Skeletal muscle cell (primary cell): Measurements from ENCODE around the gene MMRN2.
"Not testable (repeated sequence)": the region's sequence is repeated elsewhere in the genome, so short reads cannot be mapped to it uniquely, and the experiment has no call there.

Experiments
- DNase-seq: peaks from one replicate; pipeline ENCODE4 v3.0.0-alpha.2; 2010; ENCODE audit warnings: low read depth
- H3K4me3 ChIP-seq: 2 replicates; pipeline ENCODE4 v1.5.1; 2011; ENCODE audit warnings: low read depth, mild to moderate bottlenecking, control low read depth, low read length, moderate library complexity

Gene MMRN2, protein sequence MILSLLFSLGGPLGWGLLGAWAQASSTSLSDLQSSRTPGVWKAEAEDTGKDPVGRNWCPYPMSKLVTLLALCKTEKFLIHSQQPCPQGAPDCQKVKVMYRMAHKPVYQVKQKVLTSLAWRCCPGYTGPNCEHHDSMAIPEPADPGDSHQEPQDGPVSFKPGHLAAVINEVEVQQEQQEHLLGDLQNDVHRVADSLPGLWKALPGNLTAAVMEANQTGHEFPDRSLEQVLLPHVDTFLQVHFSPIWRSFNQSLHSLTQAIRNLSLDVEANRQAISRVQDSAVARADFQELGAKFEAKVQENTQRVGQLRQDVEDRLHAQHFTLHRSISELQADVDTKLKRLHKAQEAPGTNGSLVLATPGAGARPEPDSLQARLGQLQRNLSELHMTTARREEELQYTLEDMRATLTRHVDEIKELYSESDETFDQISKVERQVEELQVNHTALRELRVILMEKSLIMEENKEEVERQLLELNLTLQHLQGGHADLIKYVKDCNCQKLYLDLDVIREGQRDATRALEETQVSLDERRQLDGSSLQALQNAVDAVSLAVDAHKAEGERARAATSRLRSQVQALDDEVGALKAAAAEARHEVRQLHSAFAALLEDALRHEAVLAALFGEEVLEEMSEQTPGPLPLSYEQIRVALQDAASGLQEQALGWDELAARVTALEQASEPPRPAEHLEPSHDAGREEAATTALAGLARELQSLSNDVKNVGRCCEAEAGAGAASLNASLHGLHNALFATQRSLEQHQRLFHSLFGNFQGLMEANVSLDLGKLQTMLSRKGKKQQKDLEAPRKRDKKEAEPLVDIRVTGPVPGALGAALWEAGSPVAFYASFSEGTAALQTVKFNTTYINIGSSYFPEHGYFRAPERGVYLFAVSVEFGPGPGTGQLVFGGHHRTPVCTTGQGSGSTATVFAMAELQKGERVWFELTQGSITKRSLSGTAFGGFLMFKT

DNA sequence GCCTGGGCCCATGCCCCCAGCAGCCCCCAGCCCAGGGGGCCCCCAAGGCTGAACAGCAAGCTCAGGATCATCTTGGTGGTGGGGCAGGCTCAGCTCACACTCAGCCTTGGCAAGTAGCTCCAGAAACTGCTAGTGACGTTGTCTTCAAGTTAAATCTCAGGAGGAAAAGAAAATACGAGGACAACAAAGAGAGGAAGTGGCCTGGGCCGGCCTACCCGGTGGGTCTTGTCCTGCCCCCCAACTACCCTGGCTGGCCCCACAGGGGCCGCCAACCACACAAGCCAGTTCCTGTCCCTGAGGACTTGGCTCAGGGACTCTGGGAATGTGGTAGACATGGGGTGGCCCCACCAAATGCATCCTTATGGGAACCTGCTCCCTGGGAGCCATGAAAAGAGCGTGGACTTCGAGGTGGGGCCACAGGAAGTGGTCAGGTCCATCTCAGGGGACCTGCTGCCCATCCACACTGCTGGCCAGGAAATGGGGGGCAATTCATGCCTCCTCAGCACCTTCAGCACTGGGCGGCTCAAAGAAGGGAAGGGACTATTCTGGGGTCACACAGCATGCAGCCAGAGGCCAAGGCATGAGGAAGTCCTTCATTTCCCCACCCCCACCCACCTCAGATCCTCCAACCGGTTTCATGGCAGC lies at the start of gene MMRN2:
Gene MMRN2, minus strand, starts transcription at position 145 of the 645 bp plus-strand sequence. Its CDS starts 74 bp downstream, at position 71.
- DNase-seq, result no peak
- H3K4me3 ChIP-seq, result no peak within 1 kb of the TSS

DNA sequence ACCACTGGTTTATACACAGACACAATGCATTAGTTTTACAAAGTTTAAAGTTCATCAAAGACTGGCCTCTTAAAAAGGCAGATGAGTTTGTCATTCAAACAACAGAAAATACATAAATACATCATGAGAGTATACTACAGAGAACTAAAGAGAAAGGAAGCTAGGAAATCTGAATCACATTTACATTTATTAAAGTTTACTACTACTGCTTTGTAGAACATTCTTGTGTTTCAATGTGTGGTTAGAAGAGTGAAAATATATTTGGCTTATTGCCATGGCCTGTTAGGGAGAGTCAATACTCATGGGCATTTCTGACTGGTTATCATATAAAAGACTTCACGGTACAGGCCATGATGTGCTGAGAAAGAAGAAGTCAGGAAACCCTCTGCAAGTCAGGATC lies 49.7 kb upstream of the MMRN2 start:
- DNase-seq, H3K4me3 ChIP-seq: not testable (repeated sequence)

DNA sequence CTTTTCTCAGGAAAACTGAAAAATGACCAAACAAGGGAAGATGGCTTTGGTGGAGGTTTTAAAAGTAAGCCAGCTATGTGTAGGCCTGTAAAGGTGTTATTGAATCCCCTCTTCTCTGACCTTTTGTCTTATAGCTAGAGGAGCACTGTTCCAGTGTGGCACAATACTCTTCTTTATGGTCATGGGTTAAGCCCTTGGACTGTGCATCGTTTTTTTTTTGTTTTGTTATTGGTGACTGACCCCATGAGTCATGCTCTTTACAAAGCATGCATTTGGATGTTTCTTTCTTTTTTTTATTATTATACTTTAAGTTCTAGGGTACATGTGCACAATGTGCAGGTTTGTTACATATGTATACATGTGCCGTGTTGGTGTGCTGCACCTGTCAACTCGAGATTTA lies 43.1 kb upstream of the MMRN2 start:
- no peak for DNase-seq
- no peak overlapping the region for H3K4me3 ChIP-seq

DNA sequence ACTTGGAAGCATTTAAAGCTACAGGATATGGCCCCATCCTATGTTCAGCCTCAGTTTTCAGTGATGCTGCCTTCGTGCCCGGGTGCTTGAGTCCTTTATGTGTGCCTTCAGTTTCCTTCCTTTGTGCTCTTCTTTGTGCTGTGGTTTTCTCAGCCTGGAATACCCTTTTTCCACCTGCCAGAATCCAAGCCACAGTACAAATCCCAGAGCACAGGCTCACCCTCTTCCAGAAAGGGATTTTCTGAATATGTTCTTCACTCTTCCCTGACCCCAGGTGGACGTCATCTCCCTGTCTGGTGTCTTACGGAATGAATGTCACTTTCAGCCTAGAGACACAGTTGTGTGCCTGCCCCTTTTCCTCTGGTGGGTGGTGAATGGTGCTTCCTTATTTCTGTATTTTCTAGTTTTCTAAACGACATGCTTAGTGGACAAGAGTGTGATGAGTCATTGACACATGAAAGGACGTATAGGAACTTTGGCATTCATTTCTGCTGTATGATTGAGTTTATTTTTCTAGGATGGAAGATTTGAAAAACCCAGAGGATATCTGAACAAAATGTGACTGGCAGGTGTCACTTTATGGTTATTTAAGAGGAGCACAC lies 42.5 kb upstream of the MMRN2 start:
- H3K4me3 ChIP-seq, DNase-seq: not testable (repeated sequence)

DNA sequence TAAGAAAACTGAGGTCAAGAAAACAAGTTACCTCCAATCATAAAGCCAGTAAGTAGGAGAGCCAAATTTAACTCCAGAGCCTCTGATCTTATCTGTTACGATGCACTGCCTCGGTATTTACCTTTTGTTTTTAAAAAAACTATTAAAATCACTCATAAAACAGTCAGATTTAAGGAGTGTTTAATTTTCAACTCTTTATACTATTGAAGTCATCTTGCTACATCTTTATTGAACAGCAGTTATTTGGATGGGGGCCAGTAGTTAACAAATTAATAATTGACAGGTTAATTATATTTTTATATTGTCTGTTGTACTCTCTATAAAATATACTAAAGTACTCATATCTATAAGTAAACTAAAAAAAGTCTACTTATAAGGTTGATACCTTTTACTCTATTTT lies 35.5 kb upstream of the MMRN2 start:
- DNase-seq, result no peak
- no peak overlapping the region for H3K4me3 ChIP-seq

DNA sequence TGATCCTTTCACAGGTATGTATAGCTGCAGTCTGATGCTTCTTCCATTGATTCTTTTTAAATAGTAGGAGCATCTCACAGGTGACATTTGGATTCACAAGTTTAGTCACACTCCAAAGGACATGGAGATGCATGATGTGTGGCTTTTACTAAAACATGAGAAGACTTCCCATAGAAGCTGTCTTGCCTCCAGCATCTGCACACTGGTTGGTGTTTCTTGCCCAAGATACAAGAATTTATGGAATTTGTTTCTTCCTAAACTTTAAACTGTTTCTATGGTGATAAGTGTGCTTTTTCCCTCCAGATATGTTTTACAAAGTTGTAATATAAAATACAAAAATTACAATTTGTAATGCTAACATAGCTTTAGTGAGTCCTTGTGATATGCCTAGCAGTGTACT lies 35.0 kb upstream of the MMRN2 start:
- no peak overlapping the region for H3K4me3 ChIP-seq
- no peak for DNase-seq

DNA sequence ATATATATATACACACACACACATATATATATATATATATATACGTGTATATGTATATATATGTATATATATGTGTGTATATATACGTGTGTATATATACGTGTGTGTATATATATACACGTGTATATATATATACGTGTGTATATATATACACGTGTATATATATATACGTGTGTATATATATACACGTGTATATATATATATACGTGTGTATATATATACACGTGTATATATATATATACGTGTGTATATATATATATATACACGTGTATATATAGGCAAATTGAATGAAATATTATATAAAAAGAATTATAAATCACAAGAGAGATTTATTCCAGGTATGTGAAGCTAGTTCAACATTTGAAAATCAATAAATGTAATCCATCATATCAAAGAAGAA lies 33.9 kb upstream of the MMRN2 start:
- H3K4me3 ChIP-seq, DNase-seq: not testable (repeated sequence)

DNA sequence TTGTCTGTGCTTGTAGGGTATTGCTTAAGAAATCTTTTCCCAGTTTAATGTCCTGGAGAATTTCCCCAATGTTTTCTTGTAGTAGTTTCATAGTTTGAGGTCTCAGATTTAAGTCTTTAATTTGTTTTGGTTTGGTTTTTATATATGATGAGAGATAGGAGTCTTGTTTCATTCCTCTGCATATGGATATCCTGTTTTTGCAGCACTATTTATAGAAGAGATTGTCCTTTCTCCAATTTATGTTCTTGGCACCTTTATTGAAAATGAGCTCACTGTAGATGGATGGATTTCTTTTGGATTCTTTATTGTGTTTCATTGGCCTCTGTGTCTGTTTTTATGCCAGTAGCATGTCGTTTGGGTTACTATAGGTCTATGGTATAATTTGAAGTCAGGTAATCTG lies 31.1 kb upstream of the MMRN2 start:
- DNase-seq, result no peak
- H3K4me3 ChIP-seq, result no peak overlapping the region

DNA sequence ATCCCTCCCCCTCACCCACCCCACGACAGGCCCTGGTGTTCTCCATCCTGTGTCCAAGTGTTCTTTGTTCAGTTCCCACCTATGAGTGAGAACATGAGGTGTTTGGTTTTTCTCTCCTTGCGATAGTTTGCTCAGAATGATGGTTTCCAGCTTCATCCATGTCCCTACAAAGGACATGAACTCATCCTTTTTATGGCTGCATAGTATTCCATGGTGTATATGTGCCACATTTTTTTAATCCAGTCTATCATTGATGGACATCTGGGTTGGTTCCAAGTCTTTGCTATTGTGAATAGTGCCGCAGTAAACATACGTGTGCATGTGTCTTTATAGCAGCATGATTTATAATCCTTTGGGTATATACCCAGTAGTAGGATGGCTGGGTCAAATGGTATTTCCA lies 27.1 kb upstream of the MMRN2 start:
- H3K4me3 ChIP-seq, DNase-seq: not testable (repeated sequence)

DNA sequence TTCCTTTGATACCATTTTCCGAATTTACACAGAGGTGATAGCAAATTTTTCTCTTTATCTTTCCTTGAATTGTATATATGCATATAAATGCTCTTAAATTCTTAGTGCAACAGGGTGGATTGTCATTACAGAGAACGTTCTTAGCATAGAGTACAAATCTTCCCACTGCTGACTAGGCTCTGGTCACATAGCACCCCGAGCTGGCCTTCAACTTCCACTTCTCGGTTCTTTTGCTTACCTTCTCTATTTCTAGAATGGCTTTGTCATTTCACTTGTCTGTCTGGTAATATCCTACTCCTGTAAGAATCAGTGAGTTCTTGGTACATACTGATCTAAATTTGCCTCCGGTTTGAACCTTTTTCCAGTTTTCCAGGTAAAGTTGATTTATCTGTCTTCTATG lies 24.3 kb upstream of the MMRN2 start:
- DNase-seq, result no peak
- no peak overlapping the region for H3K4me3 ChIP-seq

DNA sequence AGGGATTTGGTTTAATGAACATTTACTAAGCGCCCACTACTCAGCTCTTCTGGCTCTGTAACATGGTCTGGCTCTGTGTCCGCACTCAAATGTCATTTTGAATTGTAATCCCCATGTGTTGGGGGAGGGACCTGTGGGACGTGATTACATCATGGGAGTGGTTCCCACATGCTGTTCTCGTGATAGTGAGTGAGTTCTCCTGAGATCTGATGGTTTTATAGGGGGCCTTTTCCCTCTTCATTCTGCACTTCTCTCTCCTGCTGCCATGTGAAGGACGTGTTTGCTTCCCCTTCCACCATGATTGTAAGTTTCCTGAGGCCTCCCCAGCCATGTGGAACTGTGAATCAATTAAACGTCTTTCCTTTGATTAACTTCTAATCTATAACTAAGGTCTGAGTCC lies 23.6 kb upstream of the MMRN2 start:
- not testable (repeated sequence) for DNase-seq, H3K4me3 ChIP-seq

DNA sequence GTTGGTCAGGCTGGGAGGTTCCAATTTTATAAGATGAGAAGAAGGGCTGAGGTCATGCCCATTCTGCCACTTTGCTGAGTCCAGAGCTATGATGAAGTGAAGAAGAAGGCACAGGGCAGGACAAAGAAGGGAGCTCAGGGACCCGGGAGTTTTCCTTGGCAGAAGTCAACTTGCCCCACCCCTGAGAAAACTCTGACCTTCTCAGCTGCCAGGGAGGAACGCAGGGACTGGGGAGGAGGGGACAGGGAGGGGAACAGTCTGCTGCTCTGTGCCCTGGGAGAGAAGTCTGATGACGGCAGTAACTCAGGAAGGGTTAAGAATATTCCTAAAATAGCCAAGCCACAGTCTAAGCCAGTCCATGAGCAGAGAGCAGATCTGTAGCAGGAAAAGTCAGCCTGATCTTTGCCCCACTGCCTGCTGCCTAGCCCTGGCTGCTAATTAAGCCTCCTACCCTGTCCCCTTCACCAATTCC lies 22.6 kb upstream of the MMRN2 start:
- no peak for DNase-seq
- no peak overlapping the region for H3K4me3 ChIP-seq

DNA sequence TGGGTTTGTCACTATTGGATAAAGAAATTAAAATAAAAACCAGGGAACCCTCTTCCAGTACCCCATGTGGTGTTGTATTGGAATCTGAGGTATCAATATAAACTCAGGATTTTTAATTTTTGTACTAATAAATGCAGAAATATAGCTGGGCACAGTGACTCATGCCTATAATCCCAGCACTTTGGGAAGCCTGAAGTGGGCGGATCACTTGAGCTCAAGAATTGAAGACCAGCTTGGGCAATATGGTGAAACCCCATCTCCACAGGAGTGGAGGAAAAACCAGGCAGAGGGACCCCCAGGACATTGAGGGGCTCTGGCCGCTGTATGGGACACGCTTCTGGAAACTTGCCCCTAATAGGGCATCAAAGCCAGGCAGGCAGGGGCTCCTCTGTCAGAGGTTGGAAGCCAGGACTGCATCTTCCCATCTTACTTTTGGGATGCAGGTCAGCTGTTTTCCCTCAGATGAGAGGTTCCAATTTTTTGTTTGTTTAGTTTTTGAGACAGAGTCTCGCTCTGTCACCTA lies 21.9 kb upstream of the MMRN2 start:
- no peak overlapping the region for H3K4me3 ChIP-seq
- DNase-seq, result no peak

DNA sequence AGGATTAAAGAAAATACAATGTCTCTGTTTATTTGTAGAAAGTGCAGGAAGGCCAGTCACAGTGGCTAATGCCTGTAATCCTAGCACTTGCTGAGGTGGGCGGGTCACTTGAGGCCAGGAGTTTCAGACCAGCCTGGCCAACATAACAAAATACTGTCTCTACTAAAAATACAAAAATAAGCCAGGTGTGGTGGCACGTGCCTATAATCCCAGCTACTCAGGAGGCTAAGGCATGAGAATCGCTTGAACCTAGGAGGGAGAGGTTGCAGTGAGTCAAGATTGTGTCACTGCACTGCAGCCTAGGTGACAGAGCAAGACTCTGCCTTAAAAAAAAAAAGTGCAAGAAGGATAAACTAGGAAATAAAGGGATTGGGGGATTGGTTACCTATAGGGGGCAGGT lies 21.0 kb upstream of the MMRN2 start:
- DNase-seq, H3K4me3 ChIP-seq: not testable (repeated sequence)

DNA sequence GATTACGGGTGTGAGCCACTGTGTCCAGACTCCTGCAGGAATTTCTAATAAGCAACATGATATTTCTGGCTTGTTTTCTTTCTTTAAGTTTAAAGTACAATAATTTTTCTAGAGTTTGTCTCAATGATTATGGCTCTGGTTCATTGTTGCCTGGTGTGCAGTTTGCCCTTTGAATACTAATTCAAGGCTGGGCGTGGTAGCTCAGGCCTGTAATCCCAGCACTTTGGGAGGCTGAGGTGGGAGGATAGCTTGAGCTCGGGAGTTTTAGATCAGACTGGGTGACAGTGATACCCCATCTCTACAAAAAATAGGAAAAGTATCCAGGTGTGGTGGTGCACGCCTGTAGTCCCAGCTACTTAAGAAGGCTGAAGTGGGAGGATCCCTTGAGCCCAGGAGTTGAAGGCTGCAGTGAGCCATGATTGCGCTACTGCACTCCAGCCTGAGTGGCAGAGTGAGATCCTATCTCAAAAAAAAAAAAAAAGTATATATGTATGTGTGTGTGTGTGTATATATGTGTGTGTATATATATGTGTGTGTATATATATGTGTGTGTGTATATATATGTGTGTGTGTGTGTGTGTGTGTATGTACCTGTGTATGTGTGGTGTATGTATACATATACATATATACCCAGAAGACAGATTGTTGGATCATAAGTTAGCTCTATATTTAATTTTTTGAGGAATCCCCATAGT lies 19.1 kb upstream of the MMRN2 start:
- DNase-seq, result no peak
- no peak overlapping the region for H3K4me3 ChIP-seq

DNA sequence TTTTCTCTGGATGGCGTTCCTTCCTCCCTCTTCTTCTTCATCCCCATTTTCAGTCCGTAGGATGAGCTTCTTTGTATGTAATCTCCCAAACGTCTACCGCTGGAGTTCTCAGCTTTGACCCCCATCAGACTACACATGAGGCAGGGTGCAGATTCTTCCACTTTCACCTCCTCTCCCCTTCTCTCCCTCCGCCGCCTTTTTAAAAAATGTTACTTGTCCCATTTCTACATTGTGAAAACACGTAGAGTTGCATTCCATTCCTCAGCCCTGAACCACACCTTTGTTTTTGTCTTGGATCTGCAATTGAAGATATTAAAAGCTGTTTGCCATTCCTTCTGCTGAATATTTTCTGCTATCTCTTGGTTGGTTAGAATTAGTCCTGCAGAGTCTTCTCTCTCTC lies 17.1 kb upstream of the MMRN2 start:
- no peak for DNase-seq
- H3K4me3 ChIP-seq, result no peak overlapping the region

DNA sequence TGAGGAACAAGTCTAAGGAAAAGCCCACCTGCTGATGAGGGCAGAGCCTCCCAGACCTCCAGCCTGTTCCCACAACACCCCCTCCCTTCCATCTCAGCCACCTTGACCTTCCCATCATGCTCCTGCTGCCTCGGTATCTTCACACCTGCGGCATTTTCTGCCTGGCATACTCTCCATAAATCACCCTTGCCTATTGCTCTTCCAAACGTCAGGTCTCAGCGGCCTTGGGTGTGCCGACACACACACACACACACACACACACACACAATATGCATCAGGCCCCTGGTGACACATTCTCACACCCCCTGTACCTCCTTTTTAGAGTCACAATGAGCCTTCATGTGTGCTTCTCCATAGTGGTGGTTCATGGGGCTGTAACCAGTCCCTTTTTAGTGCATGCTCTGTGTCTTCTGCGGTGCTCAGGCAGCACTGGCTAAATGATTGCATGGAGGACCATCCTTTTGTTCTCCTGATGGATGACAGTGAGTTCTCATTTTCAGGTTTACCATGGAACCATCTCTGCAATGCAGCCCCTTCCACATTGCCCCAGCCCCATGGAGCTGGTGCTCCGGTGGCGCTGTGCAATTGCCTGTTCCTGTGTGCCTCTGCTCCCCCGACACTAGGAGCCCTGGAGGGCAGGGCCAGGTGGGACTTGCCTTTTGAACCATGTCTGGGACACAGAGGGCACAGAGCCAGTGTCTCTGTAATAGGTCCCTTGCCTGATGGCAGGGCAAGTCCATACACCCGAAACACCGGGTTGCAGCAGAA lies 15.4 kb upstream of the MMRN2 start:
- H3K4me3 ChIP-seq, result no peak overlapping the region
- DNase-seq, result no peak
